ENCODE measurements around the gene FAM131C. TPM values are rescaled to one million over a fixed set of nuclear protein-coding genes. Genes with fewer than 3 reads are reported as not detected.
"Not testable (repeated sequence)": the region's sequence is repeated elsewhere in the genome, so short reads cannot be mapped to it uniquely, and the experiment has no call there.

The FAM131C gene
- total and polyA plus RNA-seq, 8 donors, result 0.35 to 0.37 TPM; not detected in 6

DNA sequence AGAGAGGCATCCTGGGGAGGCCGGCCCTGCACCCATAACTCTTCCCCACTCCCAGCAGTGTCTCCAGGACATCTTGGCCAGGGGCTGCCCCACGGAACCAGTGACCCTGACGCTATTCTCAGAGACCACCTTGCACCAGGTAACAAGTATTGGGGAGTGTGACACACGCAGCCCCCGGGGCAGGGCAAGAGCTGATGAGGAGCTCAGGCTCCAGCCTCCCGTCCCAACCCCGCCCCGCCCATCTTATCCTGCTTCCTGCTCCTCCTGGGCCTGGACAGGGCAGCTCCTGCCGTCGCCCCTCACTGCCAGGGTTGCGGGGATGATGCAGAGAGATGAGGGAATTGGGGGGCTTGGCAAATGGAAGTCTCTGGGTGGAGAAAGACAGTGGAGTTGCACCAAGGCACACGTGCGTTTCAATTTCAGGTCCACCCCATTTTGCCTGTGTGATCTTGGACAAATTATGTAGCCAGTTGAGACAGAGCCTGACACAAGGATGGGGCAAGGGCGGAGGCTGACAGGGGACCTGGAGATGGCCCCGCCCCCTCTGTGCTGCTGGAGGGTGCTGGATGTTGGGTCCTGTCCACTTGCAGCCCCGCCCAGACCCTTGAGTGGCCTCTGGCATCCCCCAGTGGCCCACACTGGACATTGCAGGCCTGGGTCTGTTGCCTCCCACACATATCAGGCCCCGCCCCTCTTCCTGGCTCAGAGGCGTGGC is 40.9 kb downstream of the FAM131C start:
- peaks cover 0 to 29% (median 7%) of the 10 kb centered on the region in 3 donors for H3K27me3 ChIP-seq
- 39 to 50% (median 45%) methylated on average over 11 to 18 of the region's 18 CpGs for WGBS, 5 donors
- H3K4me3 ChIP-seq, result no peak overlapping the region
- peaks cover 0 to 13% (median 9%) of the 10 kb centered on the region in 4 donors for H3K4me1 ChIP-seq
- intact Hi-C loops (cut with DNase I; ENCODE audit: low total_unique reads), result no loop called here
- TF ChIP-seq POLR2A (IDR thresholded peaks at IDR 0.05) (no peak), POLR2AphosphoS5 (IDR thresholded peaks at IDR 0.05) (peak in 1 of 3 donors; percentile 22), EP300 (IDR thresholded peaks at IDR 0.05) (no peak)
- TF ChIP-seq, protein P1, sequence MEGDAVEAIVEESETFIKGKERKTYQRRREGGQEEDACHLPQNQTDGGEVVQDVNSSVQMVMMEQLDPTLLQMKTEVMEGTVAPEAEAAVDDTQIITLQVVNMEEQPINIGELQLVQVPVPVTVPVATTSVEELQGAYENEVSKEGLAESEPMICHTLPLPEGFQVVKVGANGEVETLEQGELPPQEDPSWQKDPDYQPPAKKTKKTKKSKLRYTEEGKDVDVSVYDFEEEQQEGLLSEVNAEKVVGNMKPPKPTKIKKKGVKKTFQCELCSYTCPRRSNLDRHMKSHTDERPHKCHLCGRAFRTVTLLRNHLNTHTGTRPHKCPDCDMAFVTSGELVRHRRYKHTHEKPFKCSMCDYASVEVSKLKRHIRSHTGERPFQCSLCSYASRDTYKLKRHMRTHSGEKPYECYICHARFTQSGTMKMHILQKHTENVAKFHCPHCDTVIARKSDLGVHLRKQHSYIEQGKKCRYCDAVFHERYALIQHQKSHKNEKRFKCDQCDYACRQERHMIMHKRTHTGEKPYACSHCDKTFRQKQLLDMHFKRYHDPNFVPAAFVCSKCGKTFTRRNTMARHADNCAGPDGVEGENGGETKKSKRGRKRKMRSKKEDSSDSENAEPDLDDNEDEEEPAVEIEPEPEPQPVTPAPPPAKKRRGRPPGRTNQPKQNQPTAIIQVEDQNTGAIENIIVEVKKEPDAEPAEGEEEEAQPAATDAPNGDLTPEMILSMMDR (IDR thresholded peaks at IDR 0.05), result peak in 6 of 7 experiments; percentile 68 to 99 (median 98)
- H3K27ac ChIP-seq, result no peak overlapping the region
- DNase-seq, result peak; percentile 88 to 94
- no peaks in the 10 kb centered on the region for H3K9me3 ChIP-seq
- no peaks in the 10 kb centered on the region for H3K36me3 ChIP-seq

DNA sequence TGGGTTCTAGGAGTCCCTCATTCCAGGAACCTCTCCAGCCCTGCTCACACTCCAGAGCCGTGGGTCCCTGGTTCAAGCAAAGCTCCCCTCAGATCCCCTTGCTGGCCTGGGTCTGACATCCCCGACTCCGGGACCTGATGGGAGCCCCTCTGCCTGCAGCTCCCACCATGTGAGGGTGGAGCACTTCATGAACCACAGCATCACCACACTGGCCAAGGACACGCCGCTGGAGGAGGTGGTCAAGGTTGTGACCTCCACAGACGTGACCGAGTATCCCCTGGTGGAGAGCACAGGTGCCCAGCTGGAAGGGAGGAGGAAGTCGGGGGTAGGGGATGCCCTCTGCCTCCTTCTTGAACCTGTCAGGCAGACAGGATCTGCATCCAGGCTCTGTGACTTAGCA is 41.9 kb downstream of the FAM131C start:
- H3K4me1 ChIP-seq, result peaks cover 9 to 22% (median 19%) of the 10 kb centered on the region in 4 donors
- intact Hi-C loops (cut with DNase I; ENCODE audit: low total_unique reads), result no loop called here
- no peak for DNase-seq
- WGBS, 5 donors, result 83 to 96% (median 88%) methylated on average over 5 to 8 of the region's 8 CpGs
- H3K27me3 ChIP-seq, result peaks cover 0 to 38% (median 17%) of the 10 kb centered on the region in 3 donors
- no peak overlapping the region for H3K4me3 ChIP-seq
- H3K9me3 ChIP-seq, result no peaks in the 10 kb centered on the region
- TF ChIP-seq, protein P1 (IDR thresholded peaks at IDR 0.05), result no peak
- TF ChIP-seq POLR2A (IDR thresholded peaks at IDR 0.05) (no peak), POLR2AphosphoS5 (IDR thresholded peaks at IDR 0.05) (no peak), EP300 (IDR thresholded peaks at IDR 0.05) (no peak)
- no peaks in the 10 kb centered on the region for H3K36me3 ChIP-seq
- H3K27ac ChIP-seq, result no peak overlapping the region

DNA sequence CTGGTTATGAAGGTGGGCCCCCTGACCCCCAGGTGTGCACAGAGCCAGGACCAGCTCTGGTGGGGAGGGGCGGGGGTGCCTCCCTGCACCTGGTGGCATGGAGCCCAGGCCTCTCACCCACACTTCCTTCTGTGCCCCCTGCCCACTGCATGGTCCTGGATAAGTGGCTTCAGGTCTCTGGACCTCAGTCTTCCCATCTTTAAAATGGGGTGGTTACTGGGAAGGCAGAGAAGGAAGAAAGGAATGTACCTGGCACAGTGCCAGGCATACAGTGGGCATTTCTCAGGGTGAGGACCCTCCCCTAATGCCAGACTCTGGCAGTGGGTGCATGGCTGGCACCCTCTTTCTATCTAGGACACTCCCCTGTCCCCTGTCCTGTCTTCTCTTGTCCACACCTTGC is 44.2 kb downstream of the FAM131C start:
- no peak overlapping the region for H3K27ac ChIP-seq
- no peak for TF ChIP-seq EP300 (IDR thresholded peaks at IDR 0.05)
- no peaks in the 10 kb centered on the region for H3K9me3 ChIP-seq
- no peak overlapping the region for H3K4me3 ChIP-seq
- intact Hi-C loops (cut with DNase I; ENCODE audit: low total_unique reads), result no loop called here
- no peaks in the 10 kb centered on the region for H3K36me3 ChIP-seq
- peaks cover 0 to 38% (median 17%) of the 10 kb centered on the region in 3 donors for H3K27me3 ChIP-seq
- no peak for DNase-seq
- WGBS, 5 donors, result 57 to 100% (median 90%) methylated on average over 1 of the region's 1 CpG
- H3K4me1 ChIP-seq, result peaks cover 9 to 23% (median 19%) of the 10 kb centered on the region in 4 donors

DNA sequence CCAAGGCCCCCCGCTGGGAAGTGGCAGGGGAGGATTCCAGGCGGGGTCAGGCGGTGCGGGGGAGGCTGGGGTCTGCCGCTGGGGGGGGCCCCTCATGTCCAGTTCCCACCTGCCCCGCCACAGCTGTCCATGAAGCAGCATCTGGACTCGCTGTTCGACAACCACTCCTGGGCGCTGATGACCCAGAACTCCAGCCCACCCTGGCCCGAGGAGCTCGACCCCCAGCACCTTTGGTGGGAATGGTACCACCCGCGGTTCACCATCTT is 44.5 kb downstream of the FAM131C start:
- WGBS, 5 donors, result 63 to 86% (median 72%) methylated on average over 6 to 13 of the region's 13 CpGs
- DNase-seq; H3K27ac ChIP-seq; H3K9me3 ChIP-seq; H3K4me3 ChIP-seq; H3K36me3 ChIP-seq; intact Hi-C loops (cut with DNase I; ENCODE audit: low total_unique reads): not testable (repeated sequence)
- Histone ChIP-seq H3K27me3 (peaks cover 0 to 38% (median 17%) of the 10 kb centered on the region in 3 donors), H3K4me1 (peaks cover 9 to 23% (median 19%) of the 10 kb centered on the region in 4 donors)

DNA sequence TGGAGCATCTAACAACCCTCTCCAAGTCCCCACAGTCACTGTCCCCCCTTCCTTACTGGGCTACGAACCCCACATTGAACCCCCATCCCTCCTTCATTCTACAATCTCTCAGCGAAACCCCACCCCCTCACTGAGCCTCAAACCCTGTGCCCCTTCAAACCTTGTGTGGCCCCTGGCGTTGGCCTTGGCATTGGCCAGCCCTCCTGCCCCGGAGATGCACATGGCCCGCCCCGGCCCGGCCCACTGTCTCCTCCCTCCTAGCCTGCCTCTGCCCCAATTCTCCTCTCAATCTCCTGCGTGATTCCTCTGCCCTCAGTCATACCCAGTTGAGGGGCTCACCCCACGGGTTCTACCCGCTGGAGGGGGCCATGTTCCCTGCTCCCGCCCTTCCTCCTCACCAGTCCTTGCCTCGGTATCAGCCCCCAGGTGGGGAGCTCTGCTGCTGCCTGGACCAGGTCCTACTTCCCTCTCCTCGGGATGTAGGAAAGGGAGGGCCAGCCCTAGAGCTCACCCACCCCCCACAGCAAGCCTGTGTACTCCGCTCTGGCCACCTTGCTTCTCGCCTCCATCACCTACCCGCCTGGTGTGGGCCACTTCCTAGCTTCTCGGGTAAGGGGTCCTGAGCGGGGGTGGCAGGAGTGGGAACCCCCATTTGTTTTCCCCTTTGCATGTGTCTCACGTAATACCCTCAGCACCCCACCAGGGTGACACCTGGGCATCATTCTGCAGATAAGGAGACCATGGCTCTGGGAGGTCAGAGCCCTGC is 45.0 kb downstream of the FAM131C start:
- 57 to 61% (median 61%) methylated on average over 18 to 19 of the region's 19 CpGs for WGBS, 5 donors
- intact Hi-C loops (cut with DNase I; ENCODE audit: low total_unique reads), result no loop called here

More for the DNA sequence above, 45.0 kb downstream of the FAM131C start:
- no peak overlapping the region for H3K27ac ChIP-seq
- TF ChIP-seq EP300 (IDR thresholded peaks at IDR 0.05), result no peak
- TF ChIP-seq, protein P1 (IDR thresholded peaks at IDR 0.05), result no peak
- peaks cover 9 to 23% (median 19%) of the 10 kb centered on the region in 4 donors for H3K4me1 ChIP-seq
- H3K9me3 ChIP-seq, result no peaks in the 10 kb centered on the region
- H3K36me3 ChIP-seq, result no peaks in the 10 kb centered on the region
- peaks cover 0 to 38% (median 17%) of the 10 kb centered on the region in 3 donors for H3K27me3 ChIP-seq
- no peak for DNase-seq
- no peak overlapping the region for H3K4me3 ChIP-seq

All from stomach (tissue), 9 donors.